Neural cell (in vitro differentiated cells): ENCODE data around the gene RERE.

Experiments
- EZH2 ChIP-seq: fragments of 200-600, 300-800 bp; shearing (Covaris generic), sonication (generic); IDR thresholded peaks from 2 replicates; pipeline ENCODE4 v1.6.1; 2014; ENCODE audit warnings: antibody characterized with exemption, low read length, borderline replicate concordance, mild to moderate bottlenecking; ENCODE audit not compliant: insufficient read depth, poor library complexity, severe bottlenecking
- POLR2AphosphoS5 ChIP-seq: IDR thresholded peaks from 2 replicates; pipeline ENCODE4 v1.6.1; 2012
- TF ChIP-seq, protein P1 (sequence below): fragments of 450-650 bp; IDR thresholded peaks from 2 replicates; pipeline ENCODE4 v1.5.1; 2014; ENCODE audit warnings: antibody characterized with exemption, mild to moderate bottlenecking, moderate library complexity; ENCODE audit not compliant: poor library complexity, severe bottlenecking

DNA sequence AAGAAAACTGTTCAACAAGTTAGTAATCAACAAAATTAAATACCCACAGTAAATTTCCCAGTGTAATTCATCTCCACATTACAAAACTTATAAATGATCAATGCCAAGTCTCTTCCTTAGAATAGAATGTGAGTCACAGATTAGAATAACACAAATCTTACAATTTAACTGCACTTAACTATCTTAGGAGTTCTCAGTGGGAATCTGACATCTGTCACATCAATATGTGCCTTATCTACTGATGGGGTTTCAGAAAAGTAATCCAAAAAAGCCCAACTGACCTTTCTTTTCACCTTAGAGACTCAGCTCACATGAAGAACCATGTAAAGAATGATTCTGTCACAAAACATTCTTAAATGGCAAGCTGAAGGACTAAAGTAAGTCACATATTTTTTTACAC is 141.4 kb downstream of the RERE start:
- TF ChIP-seq, protein P1, sequence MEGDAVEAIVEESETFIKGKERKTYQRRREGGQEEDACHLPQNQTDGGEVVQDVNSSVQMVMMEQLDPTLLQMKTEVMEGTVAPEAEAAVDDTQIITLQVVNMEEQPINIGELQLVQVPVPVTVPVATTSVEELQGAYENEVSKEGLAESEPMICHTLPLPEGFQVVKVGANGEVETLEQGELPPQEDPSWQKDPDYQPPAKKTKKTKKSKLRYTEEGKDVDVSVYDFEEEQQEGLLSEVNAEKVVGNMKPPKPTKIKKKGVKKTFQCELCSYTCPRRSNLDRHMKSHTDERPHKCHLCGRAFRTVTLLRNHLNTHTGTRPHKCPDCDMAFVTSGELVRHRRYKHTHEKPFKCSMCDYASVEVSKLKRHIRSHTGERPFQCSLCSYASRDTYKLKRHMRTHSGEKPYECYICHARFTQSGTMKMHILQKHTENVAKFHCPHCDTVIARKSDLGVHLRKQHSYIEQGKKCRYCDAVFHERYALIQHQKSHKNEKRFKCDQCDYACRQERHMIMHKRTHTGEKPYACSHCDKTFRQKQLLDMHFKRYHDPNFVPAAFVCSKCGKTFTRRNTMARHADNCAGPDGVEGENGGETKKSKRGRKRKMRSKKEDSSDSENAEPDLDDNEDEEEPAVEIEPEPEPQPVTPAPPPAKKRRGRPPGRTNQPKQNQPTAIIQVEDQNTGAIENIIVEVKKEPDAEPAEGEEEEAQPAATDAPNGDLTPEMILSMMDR = no peak
- TF ChIP-seq EZH2 (no peak), POLR2AphosphoS5 (no peak)
